Stimulated activated memory B cell treated with anti-CD40 and anti-IgM and Interleukin-4, amounts not matched to agents 10 μg/mL and 1 μg/mL and 100 μg/mL, for 72 hours (primary cell): ENCODE measurements around the gene DTX3.
A peak's percentile ranks its signal among the peaks of the same experiment; 100 is the strongest.
"Not testable (repeated sequence)": the region's sequence is repeated elsewhere in the genome, so short reads cannot be mapped to it uniquely, and the experiment has no call there.

ENCODE experiments used
- ATAC-seq: fragments of 150-1000 bp; cut with Tn5 transposase; 2 replicates; pipeline ENCODE4 v1.10.0; 2021
- H3K27ac Mint-ChIP-seq: one replicate; pipeline ENCODE4 v1.8.0; 2022; ENCODE audit warnings: mild to moderate bottlenecking, mixed read lengths
- H3K27me3 Mint-ChIP-seq: one replicate; pipeline ENCODE4 v1.8.0; 2022; ENCODE audit warnings: mixed read lengths
- H3K36me3 Mint-ChIP-seq: one replicate; pipeline ENCODE4 v1.8.0; 2022; ENCODE audit warnings: mixed read lengths
- H3K4me1 Mint-ChIP-seq: one replicate; pipeline ENCODE4 v1.8.0; 2022; ENCODE audit warnings: mixed read lengths
- H3K4me3 Mint-ChIP-seq: one replicate; pipeline ENCODE4 v1.8.0; 2022; ENCODE audit warnings: mild to moderate bottlenecking, moderate library complexity, mixed read lengths
- H3K9me3 Mint-ChIP-seq: one replicate; pipeline ENCODE4 v1.8.0; 2022; ENCODE audit warnings: mixed read lengths

DTX3 gene

GRCh38 chr12:57604454-57604991 is at the start of gene DTX3:
Gene DTX3, plus strand, starts transcription at chr12:57604824. Its CDS starts 1,694 bp downstream, at chr12:57606518.
- Mint-ChIP-seq H3K4me1 (peaks cover 12% of the 10 kb centered on the region), H3K4me3 (peak within 1 kb of the TSS; percentile 79), H3K27ac (peak within 1 kb of the TSS; percentile 64), H3K9me3 (no peaks in the 10 kb centered on the region), H3K36me3 (peaks cover 34% of the 10 kb centered on the region), H3K27me3 (peaks cover 31% of the 10 kb centered on the region)
- peak; percentile 29 for ATAC-seq

GRCh38 chr12:57554897-57555296 is 49.7 kb upstream of the DTX3 start:
- ATAC-seq: no peak
- peaks cover 16% of the 10 kb centered on the region for H3K27me3 Mint-ChIP-seq
- no peaks in the 10 kb centered on the region for H3K36me3 Mint-ChIP-seq
- no peak overlapping the region for H3K4me3 Mint-ChIP-seq
- no peak overlapping the region for H3K27ac Mint-ChIP-seq
- H3K4me1 Mint-ChIP-seq: peaks cover 9% of the 10 kb centered on the region
- H3K9me3 Mint-ChIP-seq: no peaks in the 10 kb centered on the region

GRCh38 chr12:57558864-57559263 is 45.8 kb upstream of the DTX3 start:
- H3K27me3 Mint-ChIP-seq: peaks cover 18% of the 10 kb centered on the region
- no peak for ATAC-seq
- H3K36me3 Mint-ChIP-seq: no peaks in the 10 kb centered on the region
- H3K27ac Mint-ChIP-seq: no peak overlapping the region
- no peaks in the 10 kb centered on the region for H3K9me3 Mint-ChIP-seq
- H3K4me1 Mint-ChIP-seq: no peaks in the 10 kb centered on the region
- H3K4me3 Mint-ChIP-seq: no peak overlapping the region

- peaks cover 31% of the 10 kb centered on the region for H3K27me3 Mint-ChIP-seq
- ATAC-seq: no peak
Measured at GRCh38 chr12:57560516-57560915, 44.1 kb upstream of the DTX3 start.

DNA sequence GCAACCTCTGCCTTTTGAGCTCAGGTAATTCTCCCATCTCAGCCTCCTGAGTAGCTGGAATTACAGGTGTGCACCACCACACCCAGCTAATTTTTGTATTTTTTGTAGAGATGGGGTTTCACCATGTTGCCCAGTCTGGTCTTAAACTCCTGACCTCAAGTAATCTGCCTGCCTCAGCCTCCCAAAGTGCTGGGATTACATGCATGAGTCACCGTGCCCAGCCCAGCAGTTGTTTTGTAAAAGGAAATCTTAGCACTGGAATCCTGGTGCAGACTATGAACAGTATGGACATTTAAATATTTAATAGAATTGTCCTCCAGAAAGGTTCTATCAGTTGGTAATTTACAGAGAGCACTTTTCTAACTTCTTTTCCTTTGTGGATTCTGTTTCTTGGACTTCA is 43.5 kb upstream of the DTX3 start:
- H3K36me3 Mint-ChIP-seq, H3K4me1 Mint-ChIP-seq, H3K27ac Mint-ChIP-seq, ATAC-seq, H3K9me3 Mint-ChIP-seq, H3K4me3 Mint-ChIP-seq: not testable (repeated sequence)
- H3K27me3 Mint-ChIP-seq: peaks cover 31% of the 10 kb centered on the region

More at GRCh38 chr12:57560516-57560915, 44.1 kb upstream of the DTX3 start:
- no peak overlapping the region for H3K4me3 Mint-ChIP-seq
- no peak overlapping the region for H3K27ac Mint-ChIP-seq
- H3K4me1 Mint-ChIP-seq: no peaks in the 10 kb centered on the region
- H3K36me3 Mint-ChIP-seq: no peaks in the 10 kb centered on the region
- no peaks in the 10 kb centered on the region for H3K9me3 Mint-ChIP-seq

DNA sequence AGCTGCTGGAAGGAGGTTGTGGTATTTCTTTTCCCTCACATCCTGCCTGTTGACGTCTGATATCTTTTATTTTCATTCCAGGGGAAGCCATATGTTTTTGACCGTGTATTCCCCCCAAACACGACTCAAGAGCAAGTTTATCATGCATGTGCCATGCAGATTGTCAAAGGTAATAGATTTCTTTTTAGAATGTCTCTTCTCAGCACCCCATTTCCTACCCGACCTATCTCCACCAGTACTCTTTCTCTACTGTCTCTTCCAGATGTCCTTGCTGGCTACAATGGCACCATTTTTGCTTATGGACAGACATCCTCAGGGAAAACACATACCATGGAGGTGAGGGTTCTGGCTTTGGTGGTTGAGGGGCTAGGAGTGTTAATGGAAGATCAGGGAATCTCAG is 41.3 kb upstream of the DTX3 start:
- no peaks in the 10 kb centered on the region for H3K36me3 Mint-ChIP-seq
- H3K4me1 Mint-ChIP-seq: no peaks in the 10 kb centered on the region
- no peaks in the 10 kb centered on the region for H3K9me3 Mint-ChIP-seq
- no peak overlapping the region for H3K4me3 Mint-ChIP-seq
- no peak for ATAC-seq
- peaks cover 33% of the 10 kb centered on the region for H3K27me3 Mint-ChIP-seq
- H3K27ac Mint-ChIP-seq: no peak overlapping the region

DNA sequence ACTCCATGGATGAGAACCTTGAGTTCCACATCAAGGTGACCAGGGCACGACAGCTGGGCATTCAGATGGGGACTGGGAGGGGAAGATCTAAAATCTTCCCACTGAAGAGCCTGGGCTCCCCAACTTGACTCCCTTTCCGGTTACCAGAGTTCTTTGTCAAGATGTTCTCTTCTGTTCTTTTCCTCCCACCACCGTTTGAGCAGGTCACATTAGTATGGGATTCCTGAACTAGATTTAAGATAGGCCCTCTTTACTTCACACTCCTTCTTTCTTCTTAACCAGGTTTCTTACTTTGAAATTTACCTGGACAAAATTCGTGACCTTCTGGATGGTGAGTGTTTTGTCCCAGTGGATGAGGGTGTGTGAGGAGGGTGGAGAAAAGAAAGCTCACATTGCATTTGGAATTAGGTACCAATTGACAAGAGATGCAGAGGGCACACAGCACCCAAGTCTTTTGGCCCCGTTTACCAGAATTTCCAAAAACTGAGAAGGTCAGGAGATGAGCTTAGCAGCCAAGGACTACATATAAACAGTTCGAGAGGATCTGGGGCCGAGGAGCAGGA is 40.4 kb upstream of the DTX3 start:
- H3K36me3 Mint-ChIP-seq: no peaks in the 10 kb centered on the region
- no peak overlapping the region for H3K4me3 Mint-ChIP-seq
- H3K9me3 Mint-ChIP-seq: no peaks in the 10 kb centered on the region
- ATAC-seq: no peak
- H3K4me1 Mint-ChIP-seq: no peaks in the 10 kb centered on the region
- no peak overlapping the region for H3K27ac Mint-ChIP-seq
- H3K27me3 Mint-ChIP-seq: peaks cover 42% of the 10 kb centered on the region

DNA sequence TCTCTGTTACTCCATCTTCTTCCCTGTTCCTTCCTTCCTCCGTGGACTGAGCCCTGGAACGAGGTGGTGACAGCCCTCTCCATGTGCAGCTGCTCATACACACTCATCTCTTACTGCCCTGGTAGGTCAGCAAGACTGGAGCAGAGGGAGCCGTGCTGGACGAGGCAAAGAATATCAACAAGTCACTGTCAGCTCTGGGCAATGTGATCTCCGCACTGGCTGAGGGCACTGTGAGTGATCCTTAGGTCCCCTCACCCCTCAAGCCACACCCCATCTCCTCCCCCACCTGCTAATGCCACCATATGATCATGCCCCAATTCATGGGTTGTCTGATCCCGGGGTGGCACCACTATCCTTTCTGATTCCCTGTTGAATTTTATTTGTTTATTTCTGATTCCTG is 35.8 kb upstream of the DTX3 start:
- no peak for ATAC-seq
- Mint-ChIP-seq H3K27me3 (peaks cover 33% of the 10 kb centered on the region), H3K4me1 (no peaks in the 10 kb centered on the region), H3K36me3 (no peaks in the 10 kb centered on the region), H3K4me3 (no peak overlapping the region), H3K9me3 (no peaks in the 10 kb centered on the region), H3K27ac (no peak overlapping the region)

DNA sequence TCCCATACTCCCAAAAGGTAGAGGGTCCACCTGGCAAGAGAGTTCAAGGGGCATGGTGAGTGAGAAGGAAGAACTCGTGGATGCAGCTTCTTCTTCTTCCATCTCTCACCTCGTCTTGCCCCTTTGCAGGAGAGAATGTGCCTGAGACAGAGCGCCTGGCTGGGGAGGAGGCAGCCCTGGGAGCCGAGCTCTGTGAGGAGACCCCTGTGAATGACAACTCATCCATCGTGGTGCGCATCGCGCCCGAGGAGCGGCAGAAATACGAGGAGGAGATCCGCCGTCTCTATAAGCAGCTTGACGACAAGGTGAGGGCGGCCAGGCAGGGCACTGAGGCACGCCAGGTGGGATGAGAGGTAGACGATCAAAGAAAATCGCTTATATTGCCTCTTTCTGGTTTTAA is 34.8 kb upstream of the DTX3 start:
- Mint-ChIP-seq H3K27me3 (peaks cover 23% of the 10 kb centered on the region), H3K4me1 (no peaks in the 10 kb centered on the region), H3K36me3 (no peaks in the 10 kb centered on the region), H3K9me3 (no peaks in the 10 kb centered on the region), H3K4me3 (no peak overlapping the region), H3K27ac (no peak overlapping the region)
- no peak for ATAC-seq

DNA sequence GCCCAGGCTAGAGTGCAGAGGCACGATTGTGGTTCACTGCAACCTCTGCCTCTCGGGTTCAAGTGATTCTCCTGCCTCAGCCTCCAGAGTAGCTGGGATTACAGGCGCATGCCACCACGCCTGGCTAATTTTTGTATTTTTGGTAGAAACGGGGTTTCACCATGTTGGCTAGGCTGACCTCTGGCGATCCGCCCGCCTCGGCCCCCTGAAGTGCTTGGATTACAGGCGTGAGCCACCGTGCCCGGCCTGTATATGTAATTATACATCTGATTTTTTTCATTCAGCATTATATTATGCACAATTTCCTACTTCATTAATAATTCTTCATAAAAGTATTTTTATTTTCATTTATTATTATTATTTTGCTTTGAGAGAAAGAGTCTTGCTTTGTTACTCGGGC is 34.2 kb upstream of the DTX3 start:
- not testable (repeated sequence) for ATAC-seq, H3K4me3 Mint-ChIP-seq, H3K9me3 Mint-ChIP-seq, H3K27ac Mint-ChIP-seq, H3K36me3 Mint-ChIP-seq, H3K4me1 Mint-ChIP-seq
- H3K27me3 Mint-ChIP-seq: peaks cover 18% of the 10 kb centered on the region

DNA sequence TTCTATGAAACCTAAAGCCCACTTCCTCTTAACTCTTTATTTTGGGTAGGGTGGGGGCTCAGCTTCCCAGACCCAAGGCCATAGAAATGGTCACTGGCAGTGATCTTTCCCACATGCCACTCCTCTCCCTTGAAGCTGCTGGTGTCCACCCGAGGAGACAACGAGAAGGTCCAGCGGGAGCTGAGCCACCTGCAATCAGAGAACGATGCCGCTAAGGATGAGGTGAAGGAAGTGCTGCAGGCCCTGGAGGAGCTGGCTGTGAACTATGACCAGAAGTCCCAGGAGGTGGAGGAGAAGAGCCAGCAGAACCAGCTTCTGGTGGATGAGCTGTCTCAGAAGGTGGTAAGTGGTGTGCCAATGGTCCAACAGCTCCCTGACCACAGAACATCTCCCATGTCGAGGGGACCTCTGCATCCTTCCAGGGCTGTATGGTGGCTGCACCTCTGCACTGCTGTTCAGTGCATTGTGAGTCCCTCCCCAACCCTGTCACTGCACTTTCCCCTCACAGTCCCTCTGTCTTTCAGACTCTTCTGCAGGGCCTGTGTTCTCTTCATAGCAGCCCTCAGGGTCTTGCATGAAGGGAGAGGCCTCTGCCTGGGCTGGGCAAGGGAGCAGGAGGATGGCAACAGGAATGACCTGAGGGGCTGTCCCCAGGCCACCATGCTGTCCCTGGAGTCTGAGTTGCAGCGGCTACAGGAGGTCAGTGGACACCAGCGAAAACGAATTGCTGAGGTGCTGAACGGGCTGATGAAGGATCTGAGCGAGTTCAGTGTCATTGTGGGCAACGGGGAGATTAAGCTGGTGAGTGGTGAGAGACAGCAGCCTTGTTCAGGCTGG is 32.5 kb upstream of the DTX3 start:
- Mint-ChIP-seq H3K36me3 (no peaks in the 10 kb centered on the region), H3K4me1 (no peaks in the 10 kb centered on the region), H3K27me3 (peaks cover 18% of the 10 kb centered on the region), H3K4me3 (no peak overlapping the region), H3K27ac (no peak overlapping the region), H3K9me3 (no peaks in the 10 kb centered on the region)
- no peak for ATAC-seq

DNA sequence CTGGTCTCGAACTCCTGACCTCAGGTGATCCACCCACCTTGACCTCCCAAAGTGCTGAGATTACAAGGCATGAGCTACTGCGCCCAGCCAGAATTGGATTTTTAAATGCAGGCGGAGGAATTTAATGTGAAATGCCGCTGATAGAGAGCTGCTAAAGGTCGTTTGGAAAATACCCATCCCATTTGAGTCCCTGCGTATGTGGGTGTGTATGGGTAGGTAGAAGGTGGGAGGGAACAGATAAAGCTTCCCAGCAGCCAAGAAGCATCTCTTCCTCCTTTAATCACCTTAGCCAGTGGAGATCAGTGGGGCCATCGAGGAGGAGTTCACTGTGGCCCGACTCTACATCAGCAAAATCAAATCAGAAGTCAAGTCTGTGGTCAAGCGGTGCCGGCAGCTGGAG is 29.8 kb upstream of the DTX3 start:
- Mint-ChIP-seq H3K27ac (no peak overlapping the region), H3K4me3 (no peak overlapping the region), H3K4me1 (no peaks in the 10 kb centered on the region), H3K27me3 (peaks cover 2% of the 10 kb centered on the region), H3K9me3 (no peaks in the 10 kb centered on the region), H3K36me3 (no peaks in the 10 kb centered on the region)
- ATAC-seq: no peak

DNA sequence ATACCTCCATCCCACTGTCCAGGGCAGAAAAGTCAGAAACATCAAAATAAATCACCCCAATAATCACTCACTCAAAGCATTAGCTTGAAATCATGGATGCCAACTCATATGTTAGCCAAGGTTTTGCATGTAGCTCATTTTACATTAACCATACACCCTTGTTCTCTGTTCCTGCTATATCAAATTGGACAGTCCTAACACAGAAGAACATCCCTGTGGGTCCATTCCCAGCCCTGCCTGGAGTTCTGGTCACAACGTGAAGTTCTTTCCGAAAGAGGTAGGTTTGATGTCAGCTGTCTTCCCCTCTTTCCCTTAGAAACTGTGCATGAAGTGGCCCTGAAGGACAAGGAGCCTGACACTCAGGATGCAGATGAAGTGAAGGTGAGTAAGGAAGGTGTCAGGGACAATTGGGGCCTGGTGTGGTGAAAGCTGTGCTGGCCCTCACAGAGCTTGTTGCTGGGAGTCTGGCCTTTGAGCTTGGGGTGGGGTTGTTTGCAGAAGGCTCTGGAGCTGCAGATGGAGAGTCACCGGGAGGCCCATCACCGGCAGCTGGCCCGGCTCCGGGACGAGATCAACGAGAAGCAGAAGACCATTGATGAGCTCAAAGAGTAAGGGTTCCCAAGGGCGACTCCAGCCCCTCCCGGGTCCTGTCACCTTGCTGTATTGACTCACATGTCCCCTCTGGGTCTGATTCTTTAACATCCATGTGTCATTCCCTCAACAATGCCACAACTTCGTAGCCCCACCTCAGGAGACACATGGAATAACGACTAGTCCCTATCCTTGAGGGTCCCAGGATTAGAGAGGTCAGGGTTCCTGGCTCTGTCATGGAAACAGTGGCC is 28.6 kb upstream of the DTX3 start:
- Mint-ChIP-seq H3K4me3 (no peak overlapping the region), H3K9me3 (no peaks in the 10 kb centered on the region), H3K4me1 (no peaks in the 10 kb centered on the region), H3K27ac (no peak overlapping the region), H3K36me3 (no peaks in the 10 kb centered on the region), H3K27me3 (peaks cover 8% of the 10 kb centered on the region)
- ATAC-seq: no peak

DNA sequence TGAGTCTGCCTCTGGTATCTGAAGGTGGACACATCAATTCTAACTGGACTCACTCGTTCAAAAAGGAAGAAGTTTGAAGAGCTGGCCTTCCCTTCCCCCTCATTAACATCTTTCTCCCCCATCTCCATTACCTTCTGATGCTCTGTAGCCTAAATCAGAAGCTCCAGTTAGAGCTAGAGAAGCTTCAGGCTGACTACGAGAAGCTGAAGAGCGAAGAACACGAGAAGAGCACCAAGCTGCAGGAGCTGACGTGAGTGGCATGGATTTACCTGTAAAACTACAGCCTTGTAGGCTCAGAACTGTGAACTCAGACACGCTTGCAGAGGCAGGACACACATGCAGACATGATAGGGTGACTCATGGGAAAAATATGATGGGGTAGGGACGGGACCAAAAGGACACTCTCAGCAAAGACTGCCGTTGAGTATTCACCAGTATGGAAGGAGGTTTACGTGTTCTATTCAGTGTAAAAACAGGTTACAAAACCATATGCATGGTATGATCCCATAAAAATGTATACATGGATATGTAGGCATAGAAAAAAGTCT is 27.9 kb upstream of the DTX3 start:
- Mint-ChIP-seq H3K4me1 (no peaks in the 10 kb centered on the region), H3K27me3 (peaks cover 14% of the 10 kb centered on the region), H3K36me3 (no peaks in the 10 kb centered on the region), H3K9me3 (no peaks in the 10 kb centered on the region), H3K27ac (no peak overlapping the region), H3K4me3 (no peak overlapping the region)
- no peak for ATAC-seq
